ENCODE data around the gene GALNTL6.

GALNTL6 gene

DNA sequence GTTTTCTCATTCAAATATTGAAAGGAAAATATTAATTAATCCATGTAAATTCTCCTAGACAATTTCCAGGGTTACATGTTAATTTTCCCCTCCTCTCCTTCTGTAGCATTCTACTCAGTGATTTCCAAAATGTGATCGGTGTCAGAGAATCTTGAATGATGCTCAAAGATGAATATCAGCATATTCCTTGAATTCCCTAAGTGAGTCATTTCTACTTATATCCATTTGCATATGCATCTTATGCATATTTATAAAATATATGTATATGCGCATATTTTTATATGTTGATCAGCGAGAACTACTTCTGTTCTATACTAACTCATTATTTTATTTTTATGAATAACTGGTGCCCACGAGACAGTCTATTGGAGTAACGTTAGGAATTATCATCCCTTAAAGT, 33.9 kb upstream of the GALNTL6 start:
- no peak overlapping the region for H3K4me3 ChIP-seq (replicated peaks; ENCODE audit: insufficient read depth, low read length)
- H3K27ac ChIP-seq (replicated peaks), result no peak overlapping the region
- no peak for TF ChIP-seq GABPA (IDR thresholded peaks at IDR 0.05; ENCODE audit: low read depth)
- TF ChIP-seq POLR2AphosphoS5 (IDR thresholded peaks at IDR 0.05; ENCODE audit: low read depth), result no peak
- TF ChIP-seq, protein P1, sequence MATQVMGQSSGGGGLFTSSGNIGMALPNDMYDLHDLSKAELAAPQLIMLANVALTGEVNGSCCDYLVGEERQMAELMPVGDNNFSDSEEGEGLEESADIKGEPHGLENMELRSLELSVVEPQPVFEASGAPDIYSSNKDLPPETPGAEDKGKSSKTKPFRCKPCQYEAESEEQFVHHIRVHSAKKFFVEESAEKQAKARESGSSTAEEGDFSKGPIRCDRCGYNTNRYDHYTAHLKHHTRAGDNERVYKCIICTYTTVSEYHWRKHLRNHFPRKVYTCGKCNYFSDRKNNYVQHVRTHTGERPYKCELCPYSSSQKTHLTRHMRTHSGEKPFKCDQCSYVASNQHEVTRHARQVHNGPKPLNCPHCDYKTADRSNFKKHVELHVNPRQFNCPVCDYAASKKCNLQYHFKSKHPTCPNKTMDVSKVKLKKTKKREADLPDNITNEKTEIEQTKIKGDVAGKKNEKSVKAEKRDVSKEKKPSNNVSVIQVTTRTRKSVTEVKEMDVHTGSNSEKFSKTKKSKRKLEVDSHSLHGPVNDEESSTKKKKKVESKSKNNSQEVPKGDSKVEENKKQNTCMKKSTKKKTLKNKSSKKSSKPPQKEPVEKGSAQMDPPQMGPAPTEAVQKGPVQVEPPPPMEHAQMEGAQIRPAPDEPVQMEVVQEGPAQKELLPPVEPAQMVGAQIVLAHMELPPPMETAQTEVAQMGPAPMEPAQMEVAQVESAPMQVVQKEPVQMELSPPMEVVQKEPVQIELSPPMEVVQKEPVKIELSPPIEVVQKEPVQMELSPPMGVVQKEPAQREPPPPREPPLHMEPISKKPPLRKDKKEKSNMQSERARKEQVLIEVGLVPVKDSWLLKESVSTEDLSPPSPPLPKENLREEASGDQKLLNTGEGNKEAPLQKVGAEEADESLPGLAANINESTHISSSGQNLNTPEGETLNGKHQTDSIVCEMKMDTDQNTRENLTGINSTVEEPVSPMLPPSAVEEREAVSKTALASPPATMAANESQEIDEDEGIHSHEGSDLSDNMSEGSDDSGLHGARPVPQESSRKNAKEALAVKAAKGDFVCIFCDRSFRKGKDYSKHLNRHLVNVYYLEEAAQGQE (IDR thresholded peaks at IDR 0.05; ENCODE audit: insufficient replicate concordance, low read depth), result no peak
- TF ChIP-seq, protein P2, sequence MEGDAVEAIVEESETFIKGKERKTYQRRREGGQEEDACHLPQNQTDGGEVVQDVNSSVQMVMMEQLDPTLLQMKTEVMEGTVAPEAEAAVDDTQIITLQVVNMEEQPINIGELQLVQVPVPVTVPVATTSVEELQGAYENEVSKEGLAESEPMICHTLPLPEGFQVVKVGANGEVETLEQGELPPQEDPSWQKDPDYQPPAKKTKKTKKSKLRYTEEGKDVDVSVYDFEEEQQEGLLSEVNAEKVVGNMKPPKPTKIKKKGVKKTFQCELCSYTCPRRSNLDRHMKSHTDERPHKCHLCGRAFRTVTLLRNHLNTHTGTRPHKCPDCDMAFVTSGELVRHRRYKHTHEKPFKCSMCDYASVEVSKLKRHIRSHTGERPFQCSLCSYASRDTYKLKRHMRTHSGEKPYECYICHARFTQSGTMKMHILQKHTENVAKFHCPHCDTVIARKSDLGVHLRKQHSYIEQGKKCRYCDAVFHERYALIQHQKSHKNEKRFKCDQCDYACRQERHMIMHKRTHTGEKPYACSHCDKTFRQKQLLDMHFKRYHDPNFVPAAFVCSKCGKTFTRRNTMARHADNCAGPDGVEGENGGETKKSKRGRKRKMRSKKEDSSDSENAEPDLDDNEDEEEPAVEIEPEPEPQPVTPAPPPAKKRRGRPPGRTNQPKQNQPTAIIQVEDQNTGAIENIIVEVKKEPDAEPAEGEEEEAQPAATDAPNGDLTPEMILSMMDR (IDR thresholded peaks at IDR 0.05; ENCODE audit: insufficient read depth, low read length), result no peak
- TF ChIP-seq SPI1 (IDR thresholded peaks at IDR 0.05; ENCODE audit: borderline replicate concordance, low read depth), result no peak
- DNase-seq (ENCODE audit: low read depth in 1 of 2, low spot score in 1 of 2), result no peak
- no peaks in the 10 kb centered on the region for H3K27me3 ChIP-seq (ENCODE audit: insufficient read depth, poor library complexity, severe bottlenecking)

DNA sequence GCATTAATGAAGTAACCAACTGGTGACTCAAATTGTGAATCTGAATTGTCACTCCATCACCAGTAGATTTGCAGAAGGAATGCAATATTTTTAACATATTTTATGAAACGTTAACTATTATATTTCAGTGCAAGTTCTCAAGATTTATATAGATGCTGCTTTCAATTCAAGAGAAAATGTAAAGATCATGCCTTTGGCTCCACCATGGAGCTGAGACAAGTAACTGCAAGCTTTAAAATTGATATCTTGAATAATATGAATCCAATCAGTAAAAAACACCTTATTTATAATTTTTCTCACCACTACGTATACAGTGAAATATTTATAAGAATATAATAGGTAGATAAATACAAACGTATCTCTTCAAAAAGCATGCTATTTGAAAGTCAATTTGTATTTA, 27.8 kb upstream of the GALNTL6 start:
- Histone ChIP-seq H3K4me3 (replicated peaks; ENCODE audit: insufficient read depth, low read length) (no peak overlapping the region), H3K27me3 (ENCODE audit: insufficient read depth, poor library complexity, severe bottlenecking) (no peaks in the 10 kb centered on the region), H3K27ac (replicated peaks) (no peak overlapping the region)
- DNase-seq (ENCODE audit: low read depth in 1 of 2, low spot score in 1 of 2), result no peak
- TF ChIP-seq, protein P1 (IDR thresholded peaks at IDR 0.05; ENCODE audit: insufficient replicate concordance, low read depth), result no peak
- TF ChIP-seq, protein P2 (IDR thresholded peaks at IDR 0.05; ENCODE audit: insufficient read depth, low read length), result no peak
- no peak for TF ChIP-seq GABPA (IDR thresholded peaks at IDR 0.05; ENCODE audit: low read depth)

DNA sequence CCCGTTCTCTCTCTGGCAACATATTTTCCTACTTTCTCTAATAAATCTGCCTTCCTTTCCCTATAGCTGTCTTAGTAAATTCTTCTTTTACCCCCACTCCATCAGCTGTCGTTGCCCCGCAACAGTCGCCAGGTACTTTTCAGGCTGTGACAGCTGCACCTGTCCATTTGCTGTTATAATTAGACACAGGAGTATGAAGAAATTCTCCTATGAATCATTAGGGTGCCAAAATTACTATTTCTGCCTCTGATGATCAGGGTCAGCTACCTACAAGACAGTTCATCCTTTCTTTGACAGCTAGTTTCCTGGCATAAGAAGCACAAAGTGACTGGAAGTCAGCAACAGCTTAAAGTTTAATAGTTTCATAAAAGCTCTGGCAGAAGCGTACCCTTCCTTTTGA, 19.5 kb upstream of the GALNTL6 start:
- H3K27me3 ChIP-seq (ENCODE audit: insufficient read depth, poor library complexity, severe bottlenecking), result no peaks in the 10 kb centered on the region
- H3K27ac ChIP-seq (replicated peaks), result no peak overlapping the region
- no peak for TF ChIP-seq POLR2AphosphoS5 (IDR thresholded peaks at IDR 0.05; ENCODE audit: low read depth)
- TF ChIP-seq, protein P2 (IDR thresholded peaks at IDR 0.05; ENCODE audit: insufficient read depth, low read length), result no peak
- TF ChIP-seq SPI1 (IDR thresholded peaks at IDR 0.05; ENCODE audit: borderline replicate concordance, low read depth), result no peak
- no peak for TF ChIP-seq GABPA (IDR thresholded peaks at IDR 0.05; ENCODE audit: low read depth)
- TF ChIP-seq, protein P1 (IDR thresholded peaks at IDR 0.05; ENCODE audit: insufficient replicate concordance, low read depth), result no peak
- no peak for DNase-seq (ENCODE audit: low read depth in 1 of 2, low spot score in 1 of 2)
- H3K4me3 ChIP-seq (replicated peaks; ENCODE audit: insufficient read depth, low read length), result no peak overlapping the region

All from HL-60 (cell line).